Activated CD8-positive, alpha-beta memory T cell treated with anti-CD3 and anti-CD28 coated beads, Interleukin-2, amount 10 ng/mL, durations not matched to agents 7 days and 5 days (primary cell): ENCODE results near the gene CALM1. TPM values are rescaled to one million over a fixed set of nuclear protein-coding genes. Genes with fewer than 3 reads are reported as not detected.

ENCODE experiments used
- ATAC-seq: fragments of 150-1000 bp; cut with Tn5 transposase; one replicate; pipeline ENCODE4 v1.10.0; 2021; ENCODE audit warnings: moderate library complexity
- CTCF ChIA-PET: fragments of 350-600 bp; sonication (Branson Sonifier 250); formaldehyde crosslinking; loops from one replicate; lab custom pipeline; 2021; ENCODE audit warnings: antibody characterized with exemption; lab: Charles Lee
- DNase-seq: peaks from one replicate; pipeline ENCODE4 v3.0.0-alpha.2; 2020
- H3K27ac Mint-ChIP-seq: one replicate; pipeline ENCODE4 v1.8.0; 2021; ENCODE audit warnings: mild to moderate bottlenecking, mixed read lengths
- H3K27me3 Mint-ChIP-seq: one replicate; pipeline ENCODE4 v1.8.0; 2021; ENCODE audit warnings: mixed read lengths
- H3K36me3 Mint-ChIP-seq: one replicate; pipeline ENCODE4 v1.8.0; 2021; ENCODE audit warnings: mild to moderate bottlenecking, mixed read lengths
- H3K4me1 Mint-ChIP-seq: one replicate; pipeline ENCODE4 v1.8.0; 2021; ENCODE audit warnings: mixed read lengths
- H3K4me3 Mint-ChIP-seq: one replicate; pipeline ENCODE4 v1.8.0; 2021; ENCODE audit warnings: mild to moderate bottlenecking, moderate library complexity, mixed read lengths
- H3K9me3 Mint-ChIP-seq: one replicate; pipeline ENCODE4 v1.8.0; 2022; ENCODE audit warnings: low read depth, mixed read lengths
- total RNA-seq, 2 experiments: library from RNA; stranded (reverse); gene quantifications; one replicate each; pipeline ENCODE4 v1.2.3, GENCODE V29; 2021

CALM1 gene
- total RNA-seq = 100 to 1,000 TPM; 634 to 673 TPM

DNA sequence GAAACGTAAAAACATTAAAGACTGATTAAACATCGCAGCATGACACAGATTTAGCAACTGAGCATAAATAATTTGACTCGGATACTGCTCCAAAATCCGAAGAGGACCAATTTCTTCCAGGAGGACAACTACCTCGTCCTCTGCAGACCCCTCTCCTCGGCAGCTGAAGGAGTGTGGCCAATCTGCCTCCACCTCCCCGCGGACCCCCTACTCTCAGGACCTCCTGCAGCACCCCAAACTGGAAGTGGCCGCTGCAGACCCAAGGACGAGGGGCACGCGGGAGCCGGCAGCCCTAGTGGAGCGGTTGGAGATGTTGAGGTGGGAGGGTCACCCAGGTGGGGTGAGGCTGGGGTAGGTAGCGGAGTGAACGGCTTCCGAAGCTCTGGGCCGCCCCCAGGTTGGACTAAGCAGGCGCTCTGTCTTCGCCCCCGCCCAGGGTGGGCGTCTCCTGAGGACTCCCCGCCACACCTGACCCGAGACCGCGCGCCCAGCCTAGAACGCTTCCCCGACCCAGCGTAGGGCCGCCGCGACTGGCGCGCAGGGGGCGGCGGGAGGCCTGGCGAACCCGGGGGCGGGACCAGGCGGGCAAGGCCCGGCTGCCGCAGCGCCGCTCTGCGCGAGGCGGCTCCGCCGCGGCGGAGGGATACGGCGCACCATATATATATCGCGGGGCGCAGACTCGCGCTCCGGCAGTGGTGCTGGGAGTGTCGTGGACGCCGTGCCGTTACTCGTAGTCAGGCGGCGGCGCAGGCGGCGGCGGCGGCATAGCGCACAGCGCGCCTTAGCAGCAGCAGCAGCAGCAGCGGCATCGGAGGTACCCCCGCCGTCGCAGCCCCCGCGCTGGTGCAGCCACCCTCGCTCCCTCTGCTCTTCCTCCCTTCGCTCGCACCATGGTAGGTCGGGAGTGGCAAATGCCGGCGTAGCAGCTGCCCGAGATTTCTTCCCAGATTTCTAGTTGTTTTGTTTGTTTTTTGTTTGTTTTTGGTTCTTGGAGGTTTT, at the start of gene CALM1:
TSS of gene CALM1 (plus strand) at position 689 of the 999 bp plus-strand sequence. CDS start at position 891, 202 bp downstream.
- ATAC-seq (peak; percentile 73), DNase-seq (peak; percentile 94)
- Mint-ChIP-seq H3K4me1 (peaks cover 28% of the 10 kb centered on the region), H3K36me3 (peaks cover 30% of the 10 kb centered on the region), H3K27me3 (no peaks in the 10 kb centered on the region), H3K27ac (peak within 1 kb of the TSS; percentile 95), H3K9me3 (no peaks in the 10 kb centered on the region), H3K4me3 (peak within 1 kb of the TSS; percentile 99)
- CTCF ChIA-PET = interaction anchor here (0.7 to 2.6 kb wide), 5 partner anchors 9 to 361 kb away, joined by 3 to 22 read pairs (median 5); partner anchors contain the start of gene NRDE2

DNA sequence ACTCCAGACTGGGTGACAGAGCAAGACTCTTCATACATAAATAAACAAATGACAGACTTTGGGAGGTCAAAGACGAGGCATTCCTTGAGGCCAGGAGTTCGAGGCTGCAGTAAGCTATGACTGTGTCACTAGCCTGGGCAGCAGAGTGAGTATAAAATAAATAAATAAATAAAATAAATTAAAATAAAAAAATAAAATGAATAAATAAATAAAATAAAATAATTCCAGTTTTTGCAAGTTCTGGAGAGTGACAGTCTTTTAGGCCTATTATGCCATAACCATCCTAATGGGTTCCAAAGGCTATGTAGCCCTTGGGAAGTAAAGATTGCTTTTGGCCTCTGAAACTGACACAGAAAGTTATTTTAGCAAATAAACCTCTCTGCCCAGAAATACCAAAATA, 48.6 kb upstream of the CALM1 start:
- CTCF ChIA-PET = no interaction called here
- no peak for DNase-seq
- Mint-ChIP-seq H3K9me3 (no peaks in the 10 kb centered on the region), H3K27ac (no peak overlapping the region), H3K4me1 (no peaks in the 10 kb centered on the region), H3K4me3 (no peak overlapping the region), H3K36me3 (no peaks in the 10 kb centered on the region), H3K27me3 (peaks cover 4% of the 10 kb centered on the region)
- no peak for ATAC-seq

DNA sequence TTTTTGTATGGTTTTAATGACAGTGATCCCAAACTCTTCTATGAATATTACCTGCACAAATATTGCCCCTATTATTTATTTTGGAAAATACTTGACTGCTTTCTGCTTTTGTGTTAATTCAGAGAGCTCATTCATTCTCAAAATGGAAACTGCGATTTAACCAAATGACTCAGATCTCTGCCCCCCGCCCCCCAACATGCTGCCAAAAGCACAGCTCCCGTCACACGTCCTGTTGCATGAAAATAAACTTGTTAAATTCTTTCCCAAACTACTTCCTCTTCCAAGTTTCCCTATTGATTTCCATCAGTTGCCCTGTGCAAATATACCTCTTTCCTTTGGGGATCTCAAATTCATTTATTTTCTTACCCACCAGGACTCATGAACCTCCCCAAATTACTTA, 47.1 kb upstream of the CALM1 start:
- CTCF ChIA-PET = interaction anchor here (0.9 kb wide), 1 partner anchor 405 kb away, joined by 3 read pairs; no protein-coding TSS in a partner anchor
- ATAC-seq (no peak), DNase-seq (no peak)
- Mint-ChIP-seq H3K27me3 (no peaks in the 10 kb centered on the region), H3K4me3 (no peak overlapping the region), H3K4me1 (no peaks in the 10 kb centered on the region), H3K27ac (no peak overlapping the region), H3K36me3 (no peaks in the 10 kb centered on the region), H3K9me3 (no peaks in the 10 kb centered on the region)

DNA sequence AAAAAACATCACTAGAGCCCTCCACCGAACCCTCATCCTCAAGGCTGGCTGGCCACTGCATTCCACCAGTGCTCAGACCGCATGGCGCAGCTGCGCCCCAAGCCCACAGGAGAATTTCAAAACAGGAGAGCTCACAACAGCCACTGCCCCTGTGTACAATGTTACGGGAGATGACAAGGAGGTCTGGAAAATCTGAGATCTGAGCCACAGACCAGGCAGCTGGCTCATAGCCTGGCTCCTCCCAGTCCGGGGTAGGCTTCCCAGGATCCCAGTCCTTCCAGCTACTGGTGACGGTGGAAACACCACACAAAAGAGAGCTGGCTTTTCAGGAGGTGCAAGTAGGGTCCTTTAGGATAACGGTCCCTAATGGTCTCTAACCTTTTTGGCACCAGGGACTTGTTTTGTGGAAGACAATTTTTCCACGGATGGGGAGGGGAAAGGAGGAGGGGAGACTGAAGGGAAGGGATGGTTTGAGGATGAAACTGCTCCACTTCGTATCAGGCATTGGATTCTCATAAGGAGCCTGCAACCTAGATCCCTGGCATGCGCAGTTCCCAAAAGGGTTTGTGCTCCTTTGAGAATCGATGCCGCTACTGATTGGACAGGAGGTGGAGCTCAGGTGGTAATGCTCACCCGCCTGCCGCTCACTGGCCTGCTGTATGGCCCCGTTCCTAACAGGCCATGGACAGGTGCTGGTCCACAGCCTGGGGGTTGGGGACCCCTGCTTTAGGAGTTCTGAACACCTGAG, 42.1 kb upstream of the CALM1 start:
- H3K27ac Mint-ChIP-seq = no peak overlapping the region
- no peaks in the 10 kb centered on the region for H3K9me3 Mint-ChIP-seq
- H3K27me3 Mint-ChIP-seq = peaks cover 24% of the 10 kb centered on the region
- H3K36me3 Mint-ChIP-seq = no peaks in the 10 kb centered on the region
- H3K4me1 Mint-ChIP-seq = no peaks in the 10 kb centered on the region
- CTCF ChIA-PET = interaction anchor here (1.0 kb wide), 1 partner anchor 403 kb away, joined by 3 read pairs; no protein-coding TSS in a partner anchor
- DNase-seq = no peak
- no peak overlapping the region for H3K4me3 Mint-ChIP-seq
- ATAC-seq = no peak

DNA sequence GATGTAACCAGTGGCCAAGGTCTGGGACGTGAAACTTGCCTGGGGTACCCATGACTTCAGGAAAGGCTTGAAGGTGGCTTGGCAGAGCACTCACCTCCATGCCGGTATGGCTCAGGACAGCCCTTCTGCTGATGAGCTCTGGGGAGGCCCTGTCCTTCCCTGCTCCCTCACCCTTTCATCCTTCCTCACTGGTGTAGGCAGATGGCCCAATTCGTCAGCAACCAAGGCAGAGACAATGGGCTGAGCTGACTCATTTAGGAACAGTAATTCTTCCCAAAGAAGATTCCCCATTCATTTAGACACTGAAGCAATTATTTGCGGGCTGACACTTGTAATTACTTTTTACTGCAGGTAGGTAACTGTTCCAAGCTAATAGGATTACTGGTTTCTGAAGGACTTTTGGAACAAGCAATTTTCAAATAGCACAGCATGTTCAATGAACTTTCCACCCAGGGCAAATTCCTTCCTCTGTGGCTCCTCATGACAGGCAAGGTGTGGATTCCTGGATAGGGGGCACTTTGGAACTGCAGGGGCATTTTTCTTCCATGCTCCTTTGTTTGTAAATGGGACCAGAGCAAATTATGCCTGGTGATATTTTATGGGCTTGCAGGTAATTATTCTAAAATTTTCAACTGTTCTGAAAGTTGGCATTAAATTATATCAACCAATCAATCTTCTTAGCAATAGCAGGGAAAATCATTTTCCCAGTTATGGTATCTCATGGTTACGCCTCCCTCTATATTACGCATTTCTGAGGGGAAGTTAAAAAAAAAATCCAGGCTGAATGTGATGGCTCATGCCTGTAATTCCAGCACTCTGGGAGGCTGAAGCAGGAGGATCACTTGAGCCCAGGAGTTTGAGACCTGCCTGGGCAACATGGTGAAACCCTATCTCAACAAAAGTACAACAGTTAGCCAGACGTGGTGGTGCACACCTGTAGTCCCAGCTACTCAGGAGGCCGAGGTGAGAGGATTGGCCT, 41.0 kb upstream of the CALM1 start:
- peaks cover 25% of the 10 kb centered on the region for H3K27me3 Mint-ChIP-seq
- no peaks in the 10 kb centered on the region for H3K4me1 Mint-ChIP-seq
- no peaks in the 10 kb centered on the region for H3K36me3 Mint-ChIP-seq
- DNase-seq = no peak
- H3K4me3 Mint-ChIP-seq = no peak overlapping the region
- no peak overlapping the region for H3K27ac Mint-ChIP-seq
- no peaks in the 10 kb centered on the region for H3K9me3 Mint-ChIP-seq
- no peak for ATAC-seq
- CTCF ChIA-PET = interaction anchor here (1.0 kb wide), 1 partner anchor 402 kb away, joined by 3 read pairs; no protein-coding TSS in a partner anchor

DNA sequence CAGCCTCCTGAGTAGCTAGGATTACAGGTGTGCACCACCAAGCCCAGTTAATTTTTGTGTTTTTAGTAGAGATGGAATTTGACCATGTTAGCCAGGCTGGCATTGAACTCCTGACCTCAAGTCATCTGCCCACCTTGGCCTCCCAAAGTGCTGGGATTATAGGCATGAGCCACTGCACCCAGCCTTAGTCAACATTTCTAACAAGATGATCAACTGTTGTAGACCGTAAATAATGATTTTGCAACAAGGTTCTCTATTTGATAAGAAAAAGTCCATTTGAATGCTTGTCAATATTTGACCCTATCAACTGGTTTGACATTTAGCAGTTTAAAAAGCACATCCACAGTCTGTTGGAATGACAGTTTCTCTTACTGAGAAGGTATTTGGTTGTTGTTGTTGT, 39.9 kb upstream of the CALM1 start:
- CTCF ChIA-PET = no interaction called here
- H3K36me3 Mint-ChIP-seq = no peaks in the 10 kb centered on the region
- H3K27ac Mint-ChIP-seq = no peak overlapping the region
- no peak overlapping the region for H3K4me3 Mint-ChIP-seq
- no peak for ATAC-seq
- peaks cover 25% of the 10 kb centered on the region for H3K27me3 Mint-ChIP-seq
- no peak for DNase-seq
- H3K4me1 Mint-ChIP-seq = no peaks in the 10 kb centered on the region
- no peaks in the 10 kb centered on the region for H3K9me3 Mint-ChIP-seq

DNA sequence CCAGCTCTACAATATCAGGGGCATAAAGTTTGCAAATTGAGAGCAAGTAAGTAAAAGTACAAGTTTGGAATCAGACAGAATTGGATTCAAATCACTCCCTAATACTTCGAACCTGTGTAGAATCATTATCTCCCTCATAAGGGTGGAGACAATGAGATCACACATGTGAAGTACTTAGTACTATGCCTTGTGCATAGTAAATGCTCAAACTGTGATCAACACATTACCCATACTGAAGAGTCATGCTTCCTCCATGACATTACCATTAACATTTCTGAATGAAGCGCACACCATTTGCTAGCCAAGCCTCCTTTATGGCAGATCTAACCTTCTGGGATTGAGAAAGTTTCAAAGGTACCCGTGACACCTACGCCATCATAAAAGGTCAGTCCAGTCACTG, 38.5 kb upstream of the CALM1 start:
- Mint-ChIP-seq H3K36me3 (no peaks in the 10 kb centered on the region), H3K4me3 (no peak overlapping the region), H3K4me1 (no peaks in the 10 kb centered on the region), H3K27me3 (peaks cover 31% of the 10 kb centered on the region), H3K9me3 (no peaks in the 10 kb centered on the region), H3K27ac (no peak overlapping the region)
- DNase-seq (no peak), ATAC-seq (no peak)
- CTCF ChIA-PET = no interaction called here

DNA sequence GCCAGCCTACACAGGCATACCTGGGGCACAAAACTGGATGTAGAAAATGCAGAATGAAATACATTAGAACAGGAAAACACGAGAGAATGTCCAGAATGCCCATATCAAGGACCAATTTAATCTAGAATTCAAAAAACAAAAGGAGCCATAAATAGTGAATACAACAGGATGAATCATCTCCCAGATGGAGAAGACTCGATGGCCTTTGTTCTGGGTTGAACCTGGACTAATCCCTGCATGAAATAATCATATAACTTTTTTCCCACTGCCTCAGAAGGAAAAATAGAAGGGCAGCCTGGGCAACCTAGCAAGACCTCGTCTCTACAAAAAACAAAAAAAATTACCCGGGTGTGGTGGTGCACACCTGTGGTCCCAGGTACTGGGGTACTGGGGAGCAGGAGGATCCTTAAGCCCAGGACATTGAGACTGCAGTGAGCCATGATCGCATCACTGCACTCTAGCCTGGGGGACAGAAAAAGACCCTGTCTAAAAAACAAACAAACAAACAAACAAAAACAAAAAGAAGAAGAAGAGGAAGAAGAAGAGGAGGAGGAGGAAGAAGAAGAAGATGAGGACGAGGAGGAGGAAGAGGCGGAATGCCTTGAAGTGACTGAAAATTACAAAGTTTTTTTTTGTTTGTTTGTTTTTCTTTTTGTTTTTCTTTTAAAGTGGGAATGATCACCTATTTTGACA, 34.8 kb upstream of the CALM1 start:
- H3K27ac Mint-ChIP-seq = no peak overlapping the region
- H3K36me3 Mint-ChIP-seq = no peaks in the 10 kb centered on the region
- H3K4me3 Mint-ChIP-seq = no peak overlapping the region
- H3K27me3 Mint-ChIP-seq = peaks cover 24% of the 10 kb centered on the region
- ATAC-seq (no peak), DNase-seq (no peak)
- no peaks in the 10 kb centered on the region for H3K9me3 Mint-ChIP-seq
- CTCF ChIA-PET = no interaction called here
- H3K4me1 Mint-ChIP-seq = no peaks in the 10 kb centered on the region

DNA sequence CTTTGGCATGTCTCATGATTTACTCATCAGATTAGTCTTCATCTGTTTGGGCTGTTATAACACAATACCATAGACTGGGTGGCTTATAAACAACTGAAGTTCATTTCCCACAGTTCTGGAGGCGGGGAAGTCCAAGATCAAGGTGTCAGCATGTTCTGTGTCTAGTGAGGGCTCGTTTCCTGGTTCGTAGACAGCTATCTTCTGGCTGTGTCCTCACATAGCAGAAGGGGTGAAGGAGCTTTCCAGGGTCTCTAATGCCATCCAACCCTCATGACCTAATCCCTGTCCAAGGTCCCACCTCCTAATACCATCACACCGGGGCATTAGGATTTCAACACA, 34.3 kb upstream of the CALM1 start:
- Mint-ChIP-seq H3K9me3 (no peaks in the 10 kb centered on the region), H3K4me1 (no peaks in the 10 kb centered on the region), H3K36me3 (no peaks in the 10 kb centered on the region), H3K27me3 (peaks cover 20% of the 10 kb centered on the region), H3K4me3 (no peak overlapping the region), H3K27ac (no peak overlapping the region)
- CTCF ChIA-PET = no interaction called here
- DNase-seq (no peak), ATAC-seq (no peak)

DNA sequence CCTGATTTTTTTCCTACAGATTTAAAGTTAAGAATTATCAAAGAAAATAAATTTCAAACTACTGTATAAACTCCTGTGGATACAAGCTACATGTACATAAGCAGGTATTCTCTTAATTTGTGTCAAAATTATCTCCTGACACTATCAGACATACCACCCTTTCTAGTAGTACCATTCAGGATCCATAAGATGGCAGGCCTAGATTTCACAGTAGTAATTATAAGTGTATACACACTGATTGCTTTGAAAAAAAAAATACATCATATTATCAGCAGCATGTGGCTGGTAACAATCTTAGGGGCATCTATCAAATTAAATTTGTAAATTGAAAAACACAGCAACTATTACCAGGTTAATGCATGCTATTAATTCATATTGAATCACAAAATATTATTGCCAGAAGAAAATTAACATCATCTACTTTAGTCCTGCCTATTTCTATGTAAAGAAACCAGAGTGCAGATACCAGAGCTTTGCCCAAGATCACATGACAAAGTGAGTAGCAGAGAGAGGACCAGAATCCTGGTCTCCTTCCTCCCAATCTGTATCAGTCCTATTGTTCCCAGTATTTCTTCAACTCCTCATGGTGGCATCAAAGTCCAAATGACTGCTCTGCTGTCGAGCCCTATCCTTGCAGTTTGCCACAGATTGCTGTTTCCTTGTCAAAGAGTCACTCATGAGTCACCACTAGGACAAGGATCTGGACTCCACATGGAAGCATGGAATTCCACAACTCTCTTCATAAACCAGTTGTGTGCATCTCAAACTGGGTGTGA, 27.7 kb upstream of the CALM1 start:
- CTCF ChIA-PET = interaction anchor here (0.7 to 2.2 kb wide), 5 partner anchors 27 to 390 kb away, joined by 3 to 6 read pairs (median 3); no protein-coding TSS in a partner anchor
- ATAC-seq (no peak), DNase-seq (no peak)
- Mint-ChIP-seq H3K36me3 (no peaks in the 10 kb centered on the region), H3K4me3 (no peak overlapping the region), H3K27me3 (peaks cover 4% of the 10 kb centered on the region), H3K27ac (no peak overlapping the region), H3K9me3 (no peaks in the 10 kb centered on the region), H3K4me1 (no peaks in the 10 kb centered on the region)

DNA sequence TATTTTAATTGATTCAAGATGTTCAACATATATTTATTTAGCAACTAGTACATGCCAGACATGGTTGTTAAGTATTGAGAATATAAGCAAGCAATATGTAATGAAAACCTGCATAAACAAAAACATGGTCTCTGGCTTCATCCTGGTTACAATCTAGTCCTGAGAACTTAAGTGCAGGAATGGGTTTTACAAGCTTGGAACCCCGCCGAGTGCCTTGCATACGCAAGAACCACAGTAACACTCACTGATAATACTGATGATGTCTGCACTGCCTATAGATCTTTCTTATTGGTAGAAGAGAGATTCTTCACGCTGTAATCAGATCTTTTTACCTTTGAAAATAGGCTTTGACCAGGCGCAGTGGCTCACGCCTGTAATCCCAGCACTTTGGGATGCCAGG, 22.9 kb upstream of the CALM1 start:
- CTCF ChIA-PET = no interaction called here
- Mint-ChIP-seq H3K27ac (no peak overlapping the region), H3K36me3 (no peaks in the 10 kb centered on the region), H3K9me3 (no peaks in the 10 kb centered on the region), H3K4me1 (no peaks in the 10 kb centered on the region), H3K27me3 (no peaks in the 10 kb centered on the region), H3K4me3 (no peak overlapping the region)
- no peak for ATAC-seq
- no peak for DNase-seq

DNA sequence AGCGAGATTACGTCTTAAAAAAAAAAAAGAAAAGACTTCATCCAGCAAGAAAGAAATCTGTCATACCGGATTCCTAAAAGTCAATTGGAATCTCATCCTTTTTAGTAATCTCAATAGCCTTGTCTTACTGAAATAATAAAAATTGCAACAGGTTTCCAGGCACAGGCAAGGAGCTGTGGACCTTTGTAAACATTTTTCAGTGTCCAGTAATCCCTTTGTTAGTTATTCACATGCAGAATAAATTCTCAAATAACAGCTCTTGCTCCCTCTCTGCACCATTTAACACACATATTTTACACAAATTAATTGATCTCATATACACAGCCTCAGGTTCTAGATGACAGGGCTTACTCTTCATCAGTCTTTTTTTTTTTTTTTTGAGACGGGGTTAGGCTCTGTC, 22.0 kb upstream of the CALM1 start:
- Mint-ChIP-seq H3K9me3 (no peaks in the 10 kb centered on the region), H3K4me1 (no peaks in the 10 kb centered on the region), H3K27ac (no peak overlapping the region), H3K36me3 (no peaks in the 10 kb centered on the region), H3K4me3 (no peak overlapping the region), H3K27me3 (no peaks in the 10 kb centered on the region)
- DNase-seq (no peak), ATAC-seq (no peak)
- CTCF ChIA-PET = interaction anchor here (1.0 kb wide), 1 partner anchor 143 kb away, joined by 3 read pairs; no protein-coding TSS in a partner anchor
